ENCODE results near the gene USP40.

The USP40 gene

DNA sequence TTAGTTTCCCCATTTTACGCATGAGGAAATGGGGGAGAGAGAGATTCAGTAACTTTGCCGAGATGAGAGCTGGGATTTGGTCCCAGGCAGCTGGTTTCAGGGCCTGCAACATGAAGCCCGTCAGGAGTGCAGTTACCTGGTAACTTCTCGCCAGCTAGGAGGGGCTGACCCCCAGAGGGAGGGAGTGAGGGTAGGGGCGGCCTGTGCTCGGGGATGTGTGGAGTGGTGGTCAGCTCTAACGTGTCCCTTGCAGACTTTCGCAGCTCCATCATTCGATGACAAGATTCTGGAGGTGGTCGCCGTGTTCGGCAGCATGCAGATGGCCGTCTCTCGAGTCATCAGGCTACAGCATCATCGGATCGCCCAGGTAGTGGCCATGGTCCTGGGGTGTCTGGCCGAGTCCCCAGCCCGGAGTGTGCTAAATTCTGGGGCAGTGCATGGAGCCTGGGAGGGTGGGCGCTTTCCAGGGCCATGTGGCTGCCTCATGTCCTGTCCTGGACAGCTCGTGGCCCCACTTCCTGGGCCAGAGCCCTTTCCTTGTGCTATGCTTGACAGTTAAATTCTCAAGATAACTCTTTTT lies 108.5 kb downstream of the USP40 start:
- DNase-seq (ENCODE audit: low spot score) = no peak

DNA sequence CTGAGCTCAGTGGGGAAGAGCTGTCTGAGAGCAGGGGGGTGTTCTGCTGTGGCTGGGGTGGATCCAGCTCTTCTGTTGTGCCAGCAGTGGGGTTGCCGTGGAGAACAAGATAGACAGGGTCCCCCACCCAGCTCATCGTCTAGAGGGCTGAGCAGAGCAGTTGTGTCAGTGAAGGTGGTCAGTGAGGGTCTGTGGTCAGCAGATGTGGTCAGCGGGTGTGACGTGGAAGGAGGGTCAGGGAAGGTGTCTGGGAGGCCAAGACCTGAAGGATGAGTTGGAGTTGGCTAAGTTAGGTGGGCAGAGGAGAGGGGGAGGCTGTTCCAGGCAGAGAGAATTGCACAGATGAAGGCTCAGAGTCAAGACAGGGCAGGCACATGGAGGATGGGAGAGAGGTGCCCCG lies 109.2 kb downstream of the USP40 start:
- DNase-seq (ENCODE audit: low spot score) = no peak

DNA sequence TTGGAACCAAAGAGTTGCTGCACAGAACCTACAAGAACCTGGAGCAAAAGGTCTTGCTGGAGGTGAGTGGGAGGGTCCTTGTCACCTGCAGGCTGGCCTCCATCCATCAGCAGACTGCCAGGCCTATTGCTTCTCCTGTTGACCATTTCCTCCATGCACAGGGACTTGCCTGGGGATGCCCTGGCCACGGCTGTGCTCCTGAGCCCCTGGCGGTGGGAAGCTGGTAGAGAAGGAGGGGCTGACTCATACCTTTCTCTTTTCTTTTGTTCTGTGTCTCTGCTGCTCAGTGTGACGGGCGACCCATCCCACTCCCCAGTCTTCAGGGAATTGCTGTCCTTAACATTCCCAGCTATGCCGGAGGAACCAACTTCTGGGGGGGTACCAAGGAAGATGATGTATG lies 109.6 kb downstream of the USP40 start:
- no peak for DNase-seq (ENCODE audit: low spot score)

DNA sequence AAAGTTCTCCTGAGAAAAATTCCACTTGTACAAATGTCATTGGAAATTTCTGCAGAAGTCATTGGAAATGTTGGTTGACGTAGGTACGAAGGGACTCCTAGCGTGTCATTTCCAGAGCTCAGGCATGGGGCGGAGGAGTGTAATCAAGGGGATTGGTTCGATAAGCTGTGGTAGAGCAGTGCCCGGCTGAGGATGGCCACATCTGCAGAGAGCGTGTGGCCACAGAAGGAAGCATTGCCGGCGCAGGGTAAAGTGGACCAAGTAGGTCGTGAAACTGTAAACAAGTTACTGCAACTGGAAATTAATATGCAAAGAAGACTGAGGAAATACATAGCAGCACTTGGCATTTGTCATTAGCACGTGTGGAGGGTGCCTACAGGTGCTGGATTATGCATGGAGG lies 110.5 kb downstream of the USP40 start:
- DNase-seq (ENCODE audit: low spot score) = no peak

DNA sequence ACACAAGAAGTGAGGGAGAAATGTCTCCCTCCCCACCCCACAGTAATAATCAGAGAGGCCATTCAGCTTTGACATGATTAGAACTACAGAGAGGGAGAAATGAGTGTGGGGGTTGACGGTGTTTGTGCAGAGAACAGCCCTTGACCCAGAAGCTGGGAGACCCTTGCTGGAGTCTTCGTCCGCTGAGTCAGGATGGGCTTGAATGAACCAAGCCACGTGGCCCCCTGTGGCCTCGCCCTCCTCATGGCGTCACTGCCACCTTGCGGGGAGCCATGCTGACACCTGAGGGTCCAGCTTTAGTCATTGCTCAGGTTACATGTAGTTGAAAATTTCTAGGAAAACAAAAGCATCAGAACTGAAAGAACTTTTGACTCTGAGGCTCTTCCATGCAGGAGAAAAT lies 111.1 kb downstream of the USP40 start:
- no peak for DNase-seq (ENCODE audit: low spot score)

DNA sequence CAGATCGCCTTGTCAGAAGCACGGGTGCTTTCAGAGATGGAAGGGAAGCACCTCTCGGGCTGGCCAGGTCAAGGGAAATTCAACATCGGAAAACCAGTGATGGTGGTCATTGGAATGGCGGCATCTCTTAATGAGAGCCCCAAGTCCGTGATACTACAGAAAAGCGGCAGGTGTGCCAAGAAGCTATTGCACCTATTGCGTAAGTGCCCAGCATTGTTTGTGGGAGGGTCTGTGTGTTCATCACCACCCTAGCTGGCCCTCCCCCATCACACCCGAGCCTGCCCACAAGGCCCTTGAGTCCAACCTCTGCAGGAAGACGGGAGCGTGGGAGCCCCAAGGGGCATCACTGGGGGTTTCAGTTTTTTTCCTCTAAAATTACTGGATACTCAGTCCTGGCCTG lies 111.6 kb downstream of the USP40 start:
- no peak for DNase-seq (ENCODE audit: low spot score)

DNA sequence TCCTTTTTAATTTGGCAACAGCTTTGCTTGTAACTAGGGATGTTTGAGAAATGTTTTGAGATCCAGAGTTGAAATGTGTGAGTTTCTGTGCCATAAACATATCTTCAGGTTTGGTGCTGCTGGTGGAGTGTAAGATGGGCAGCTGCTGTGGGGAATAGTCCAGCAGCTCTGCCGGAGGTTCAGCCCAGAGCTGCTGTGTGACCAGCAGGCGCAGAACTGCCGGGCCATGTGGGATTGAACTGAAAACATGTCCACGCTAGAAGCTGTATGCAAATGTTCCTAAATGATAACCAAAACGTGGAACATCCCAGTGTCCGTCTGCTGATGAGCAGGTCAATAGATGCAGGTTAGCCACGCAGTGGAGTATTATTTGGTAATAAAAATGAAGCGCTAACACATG lies 112.7 kb downstream of the USP40 start:
- DNase-seq (ENCODE audit: low spot score) = no peak

DNA sequence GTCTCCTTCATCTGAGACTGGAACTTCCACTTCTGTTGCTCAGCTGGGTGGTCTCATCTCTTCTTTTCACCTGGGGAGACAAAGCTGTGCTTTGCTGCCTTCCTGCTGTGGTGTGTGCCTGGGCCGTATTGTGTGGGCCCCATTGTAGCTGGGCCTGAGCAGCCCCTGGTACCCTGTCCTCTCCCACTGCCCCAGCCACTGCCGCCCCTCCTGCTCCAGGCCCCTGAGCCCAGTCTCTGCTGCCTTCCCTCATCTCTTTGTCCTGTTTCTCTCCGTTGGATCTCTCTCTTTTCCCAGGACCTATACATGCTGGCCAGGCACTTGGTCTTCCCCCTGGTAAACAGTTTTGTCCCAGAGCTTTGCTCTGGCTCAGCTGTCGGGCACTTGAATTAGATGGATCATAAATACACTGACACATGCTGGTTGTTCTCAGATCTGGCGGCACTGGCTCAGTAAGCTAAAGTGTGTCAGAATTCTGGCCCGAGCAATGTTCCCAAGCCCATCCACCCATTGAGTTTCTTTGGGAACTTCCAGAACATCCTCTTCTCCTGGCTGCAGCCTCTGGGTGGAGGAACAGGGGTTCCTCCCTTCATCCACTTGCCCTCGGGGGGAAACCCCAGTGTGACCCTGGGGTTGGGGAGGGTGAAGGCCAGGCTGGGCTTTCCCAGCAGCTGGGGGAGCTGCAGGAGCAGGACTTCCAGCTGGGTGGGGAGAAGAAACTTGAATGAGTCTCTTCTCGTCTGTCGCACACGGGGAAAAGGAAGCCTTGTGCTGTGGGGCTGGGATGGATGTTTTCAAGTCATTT lies 113.3 kb downstream of the USP40 start:
- DNase-seq (ENCODE audit: low spot score) = no peak

DNA sequence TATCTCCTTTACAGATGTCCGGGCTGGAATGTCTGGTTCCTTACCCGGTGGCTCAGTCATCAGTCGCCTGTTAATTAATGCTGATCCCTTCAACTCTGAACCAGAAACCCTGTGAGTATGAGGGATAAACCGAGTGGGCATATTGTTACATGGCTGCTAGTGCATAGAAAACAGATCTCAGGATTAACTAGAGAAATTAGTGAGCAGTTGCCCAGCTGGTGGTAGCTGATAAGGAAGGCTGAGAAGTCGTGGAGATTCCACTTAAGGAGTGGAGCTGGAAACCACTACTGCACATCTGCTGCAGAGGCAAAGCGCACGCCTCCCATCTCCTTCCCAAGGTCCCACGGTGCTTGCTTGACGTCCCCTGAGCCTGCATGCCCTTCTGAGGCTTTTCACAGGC lies 114.6 kb downstream of the USP40 start:
- DNase-seq (ENCODE audit: low spot score) = no peak

DNA sequence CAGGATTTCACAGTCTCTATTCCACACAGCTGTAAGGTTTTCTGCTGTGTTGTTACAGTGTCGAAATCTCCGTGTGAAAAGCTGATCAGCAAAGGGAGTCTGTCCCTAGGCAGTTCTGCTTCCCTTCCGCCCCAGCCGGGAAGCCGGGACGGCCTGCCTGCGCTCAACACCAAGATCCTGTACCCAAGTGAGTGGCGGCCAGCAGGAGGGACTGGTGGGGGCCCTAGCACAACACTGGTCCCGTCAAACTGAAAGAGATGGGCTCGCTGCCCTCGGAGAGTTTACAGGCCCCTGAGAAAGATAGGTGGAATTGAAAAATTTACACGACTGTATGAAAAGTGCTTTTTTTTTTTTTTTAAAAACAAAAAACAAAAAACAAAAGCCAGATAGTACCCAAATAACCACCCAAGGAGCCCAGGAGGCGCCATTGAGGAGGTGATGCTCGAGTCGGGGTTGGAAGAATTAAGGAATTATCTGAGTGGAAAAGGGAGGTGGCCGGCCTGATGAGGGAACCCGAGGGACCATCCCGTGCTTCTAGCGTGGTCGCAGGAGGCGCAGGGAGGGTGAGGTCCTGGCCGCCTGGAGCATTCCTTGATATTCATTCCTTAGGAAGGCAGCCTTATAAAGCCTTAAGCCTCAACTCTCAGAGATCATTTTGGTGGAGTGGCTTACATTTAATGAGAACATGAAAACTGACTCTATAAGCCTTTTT lies 115.6 kb downstream of the USP40 start:
- no peak for DNase-seq (ENCODE audit: low spot score)

DNA sequence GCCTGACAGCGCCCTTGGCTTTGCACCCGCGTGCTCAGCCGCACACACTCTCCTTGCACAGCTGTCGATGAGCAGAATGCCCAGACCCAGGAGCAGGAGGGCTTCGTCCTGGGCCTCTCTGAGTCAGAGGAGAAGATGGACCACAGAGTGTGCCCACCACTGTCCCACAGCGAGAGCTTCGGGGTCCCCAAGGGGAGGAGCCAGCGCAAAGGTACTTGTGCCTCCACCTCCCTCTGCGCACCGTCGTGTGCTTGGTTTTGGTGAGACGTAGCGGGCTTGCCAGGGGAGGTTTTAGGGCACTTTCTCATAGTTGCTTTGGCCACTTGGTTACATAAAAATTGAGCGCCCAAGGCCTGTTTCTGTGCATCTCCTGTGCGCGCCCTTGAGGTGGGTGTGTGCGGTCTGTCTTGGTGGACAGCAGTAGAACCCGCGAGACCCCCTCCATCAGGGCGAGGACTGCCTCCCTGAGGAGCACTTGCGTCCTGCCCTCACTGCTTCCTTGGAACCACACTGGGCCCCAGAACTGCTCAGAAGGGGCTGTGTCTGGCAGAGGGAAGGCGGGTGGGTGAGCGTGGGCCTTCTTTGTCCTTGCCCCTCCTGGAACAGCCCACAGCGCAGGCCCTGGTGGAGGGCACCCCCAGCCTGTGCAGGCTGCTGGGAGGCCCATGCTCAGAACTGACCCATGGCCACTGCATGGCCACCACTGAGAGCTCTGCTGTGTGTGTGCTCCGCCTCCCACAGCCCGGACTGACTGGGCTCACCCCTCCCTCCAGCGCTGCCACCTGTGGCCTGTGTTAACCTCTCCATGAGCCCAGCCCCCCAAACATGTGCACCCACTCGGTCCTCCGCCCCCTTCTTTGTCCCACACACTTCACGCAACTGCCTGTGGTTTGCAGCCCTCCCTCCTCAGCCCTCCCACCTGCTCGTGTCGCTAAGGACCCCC lies 116.4 kb downstream of the USP40 start:
- DNase-seq (ENCODE audit: low spot score) = no peak

DNA sequence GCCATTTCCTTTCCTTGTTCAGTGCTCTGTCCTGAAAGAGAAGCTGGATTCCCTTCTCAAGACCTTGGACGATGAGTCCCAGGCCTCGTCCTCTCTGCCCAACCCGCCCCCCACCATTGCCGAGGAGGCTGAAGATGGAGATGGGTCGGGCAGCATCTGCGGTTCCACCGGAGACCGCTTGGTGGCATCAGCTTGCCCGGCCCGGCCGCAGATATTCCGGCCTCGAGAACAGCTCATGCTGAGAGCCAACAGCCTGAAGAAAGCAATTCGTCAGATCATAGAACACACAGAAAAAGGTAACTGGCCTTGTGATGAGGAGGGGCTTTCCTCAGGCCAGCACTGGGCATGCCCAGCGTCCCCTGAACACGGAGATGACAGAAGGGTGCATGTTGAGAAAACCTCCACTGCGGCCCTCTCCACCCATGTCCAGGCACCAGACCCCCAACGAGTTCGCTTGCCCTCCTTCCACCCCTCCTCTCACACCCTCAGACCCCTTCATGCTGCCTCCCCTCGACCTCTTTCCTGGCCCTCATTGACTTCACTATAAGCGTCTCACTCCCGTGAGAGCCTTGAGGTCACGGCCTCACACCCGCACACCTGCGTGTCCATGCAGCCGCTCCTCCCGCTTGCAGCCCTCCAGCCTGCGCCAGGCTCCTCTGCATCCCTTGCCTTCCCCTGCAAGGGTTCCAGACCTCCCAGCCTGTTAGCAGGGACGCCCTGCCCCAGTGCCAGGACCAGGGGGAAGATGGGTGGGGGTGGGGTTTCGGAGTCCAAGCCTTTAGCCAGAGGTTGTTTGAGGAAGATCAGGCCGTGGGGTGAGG lies 117.3 kb downstream of the USP40 start:
- no peak for DNase-seq (ENCODE audit: low spot score)

DNA sequence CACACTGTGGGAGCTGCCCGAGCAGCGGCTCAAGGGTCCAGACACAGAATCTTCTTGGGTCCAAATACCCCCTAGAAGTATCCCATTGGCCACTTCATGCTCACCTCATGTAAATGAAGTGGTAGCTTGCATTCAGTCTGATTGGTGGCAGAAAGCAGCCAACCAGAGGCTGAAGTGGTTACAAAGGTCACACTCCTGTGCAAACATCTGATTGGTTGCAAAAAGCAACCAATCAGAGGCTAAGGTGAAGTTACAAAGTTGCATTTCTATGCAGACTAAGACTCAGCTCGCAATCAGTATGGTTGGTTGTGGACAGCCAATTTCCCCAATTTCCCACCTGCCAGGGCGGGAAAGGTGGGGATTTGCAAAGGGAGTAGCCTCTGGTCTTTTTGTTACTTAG lies 118.0 kb downstream of the USP40 start:
- DNase-seq (ENCODE audit: low spot score) = no peak

DNA sequence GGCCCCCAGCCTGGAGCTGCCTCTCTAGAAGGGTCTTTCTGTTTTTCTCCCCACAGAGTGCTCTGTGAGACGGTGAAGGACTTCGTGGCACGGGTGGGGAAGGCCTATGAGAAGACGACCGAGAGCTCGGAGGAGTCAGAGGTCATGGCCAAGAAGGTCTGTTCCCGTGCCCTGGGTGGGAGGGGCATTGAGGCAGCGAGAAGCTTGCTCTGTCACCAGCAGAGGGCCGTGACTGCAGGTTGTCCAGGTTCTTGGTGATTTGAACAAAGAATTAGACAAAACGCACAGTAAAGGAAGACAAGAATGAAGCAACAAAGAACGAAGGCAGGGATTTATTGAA lies 118.4 kb downstream of the USP40 start:
- DNase-seq (ENCODE audit: low spot score) = no peak

DNA sequence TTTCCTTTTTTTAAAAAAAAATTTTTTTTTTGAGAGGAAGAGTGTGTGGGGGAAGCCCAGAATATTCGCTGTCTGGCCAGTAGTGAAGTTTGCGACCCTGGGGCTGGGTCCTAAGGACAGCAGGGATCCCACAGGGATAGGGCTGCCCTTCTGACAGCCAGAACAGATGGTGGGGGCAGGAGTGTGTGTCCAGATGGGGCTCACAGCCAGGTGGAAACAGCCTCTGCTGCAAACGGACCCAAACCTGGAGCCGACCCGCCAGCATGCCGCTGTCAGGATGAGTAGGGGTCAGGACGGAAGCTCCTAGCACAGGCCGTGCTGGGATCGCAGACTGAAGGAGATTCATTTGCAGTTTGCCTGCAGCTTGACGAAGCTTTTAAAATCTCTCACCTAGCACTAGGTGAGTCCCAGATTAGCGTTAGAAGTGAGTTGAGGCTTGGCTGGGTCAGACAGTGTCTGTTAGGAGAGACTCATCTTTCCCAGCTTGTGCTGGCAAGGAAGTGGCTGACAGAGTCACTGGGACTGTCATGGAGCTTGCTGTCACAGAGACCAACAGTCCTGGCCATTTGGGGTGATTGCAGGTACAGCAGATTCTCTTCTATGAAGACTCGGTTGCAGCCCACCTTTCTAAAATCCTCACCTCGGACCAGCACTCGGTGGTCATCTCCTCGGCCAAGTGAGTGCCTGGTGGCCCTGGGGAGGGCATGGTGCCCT lies 118.9 kb downstream of the USP40 start:
- DNase-seq (ENCODE audit: low spot score) = no peak

DNA sequence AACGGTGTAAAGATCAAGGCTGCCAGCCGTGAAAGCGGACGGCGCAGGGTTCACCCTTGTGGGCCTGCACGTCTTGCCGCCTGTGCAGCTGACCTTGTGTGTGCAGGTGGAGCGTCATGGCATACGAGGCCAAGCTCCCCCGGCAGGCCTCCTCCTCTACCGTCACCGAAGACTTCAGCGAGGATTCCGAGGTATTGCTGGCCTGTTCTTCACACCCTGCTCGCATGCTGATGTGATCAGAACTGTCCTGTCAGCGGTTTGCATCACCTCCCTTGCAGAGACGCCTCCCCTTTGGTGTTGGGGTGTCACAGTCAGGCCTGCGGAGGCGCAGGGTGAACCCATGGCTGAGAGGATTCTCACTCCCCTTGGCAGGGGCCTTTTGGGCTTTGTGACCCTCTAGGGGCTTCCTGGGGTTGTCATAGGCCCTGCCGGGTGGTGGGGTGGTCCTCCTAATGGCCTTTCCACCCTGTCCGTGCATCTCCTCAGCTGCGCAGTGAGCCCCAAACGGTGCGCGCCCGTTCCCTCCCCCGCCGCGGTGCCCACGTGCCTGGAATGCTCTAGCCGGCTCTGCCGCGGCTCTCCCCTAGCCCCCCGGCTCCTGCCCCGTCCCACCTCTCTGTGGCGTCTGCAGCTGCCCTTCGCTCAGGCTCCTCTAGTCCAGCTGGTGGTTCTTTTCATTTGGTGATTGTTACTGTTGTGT lies 119.8 kb downstream of the USP40 start:
- DNase-seq (ENCODE audit: low spot score) = no peak

DNA sequence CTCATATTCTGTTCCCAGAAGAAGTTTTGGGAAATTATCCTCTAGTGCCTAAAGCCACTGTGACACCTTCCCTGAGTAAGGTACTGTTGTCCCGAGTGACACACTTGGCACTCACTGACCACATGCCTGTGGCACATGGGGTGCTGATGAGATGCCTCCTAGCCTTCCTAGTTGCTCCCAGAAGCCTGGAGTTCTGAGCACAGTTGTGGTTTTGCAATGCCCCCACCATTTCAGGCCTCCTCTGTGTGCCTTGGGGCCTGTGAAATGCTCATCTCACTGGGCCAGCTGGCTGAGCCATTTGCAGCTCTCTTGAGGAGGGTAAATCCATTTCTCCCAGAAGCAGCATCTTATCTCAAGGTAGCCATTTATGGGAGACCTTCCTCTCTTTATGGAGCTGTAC lies 120.5 kb downstream of the USP40 start:
- no peak for DNase-seq (ENCODE audit: low spot score)

DNA sequence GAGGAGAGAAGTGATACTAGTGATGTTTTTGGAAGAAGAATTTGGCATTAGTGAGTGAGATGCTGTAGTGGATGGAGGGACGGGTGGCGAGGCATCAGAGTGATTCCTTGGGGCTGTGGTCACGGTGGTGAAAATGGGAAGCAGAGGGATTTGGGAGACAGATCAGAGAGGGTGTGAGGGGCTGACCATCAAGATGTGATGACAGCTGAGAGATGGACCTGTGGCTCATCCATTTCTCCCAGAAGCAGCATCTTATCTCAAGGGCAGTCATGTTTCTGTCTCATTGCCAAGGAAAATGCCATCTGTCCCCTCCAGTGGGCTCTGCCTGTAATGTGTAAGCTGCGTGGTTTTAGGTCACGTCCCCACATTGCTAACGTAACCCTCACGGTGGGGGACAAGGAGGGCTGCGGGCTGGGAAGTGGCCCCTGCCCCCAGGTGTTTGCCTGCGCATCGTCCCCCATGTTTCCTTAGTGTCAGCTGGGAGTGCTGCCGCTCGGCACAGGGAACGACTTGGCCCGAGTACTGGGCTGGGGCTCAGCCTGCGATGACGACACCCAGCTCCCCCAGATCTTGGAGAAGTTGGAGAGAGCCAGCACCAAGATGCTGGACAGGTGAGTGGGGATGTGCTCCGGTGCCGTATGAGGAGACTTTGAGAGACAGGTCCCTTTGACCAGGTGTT lies 121.3 kb downstream of the USP40 start:
- DNase-seq (ENCODE audit: low spot score) = no peak

DNA sequence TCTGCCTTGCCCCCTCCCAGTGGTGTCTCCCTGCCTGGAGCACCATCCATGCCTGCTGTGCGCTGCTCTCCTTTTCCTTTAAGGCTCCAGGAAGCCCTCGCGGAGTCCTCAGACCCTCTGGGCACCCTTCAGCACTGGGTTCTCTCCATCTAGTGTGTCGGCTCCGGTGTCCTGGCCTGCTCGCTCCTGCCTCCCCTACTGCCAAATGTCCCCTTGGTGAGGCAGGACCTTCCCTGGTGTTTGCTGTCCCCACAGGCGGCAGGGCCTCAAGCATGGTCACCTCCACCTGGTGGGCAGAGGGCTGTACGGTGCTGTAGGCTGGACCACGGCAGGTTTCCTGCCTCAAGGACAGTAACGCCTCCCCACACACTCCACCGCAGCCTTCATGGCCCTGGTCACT lies 122.1 kb downstream of the USP40 start:
- DNase-seq (ENCODE audit: low spot score) = no peak
